ENCODE data around the gene PATJ. TPM values are rescaled to one million over a fixed set of nuclear protein-coding genes. Genes with fewer than 3 reads are reported as not detected.

The PATJ gene
- total RNA-seq, 1 experiment from 2014 or later: 47.3 TPM

GRCh38 chr1:62046927-62047326, 304.6 kb downstream of the PATJ start:
- no peaks in the 10 kb centered on the region for H4K20me1 ChIP-seq (ENCODE audit: control insufficient read depth, insufficient read depth, insufficient read length)
- TF ChIP-seq CTCF (conservative IDR thresholded peaks at IDR 0.05): no peak
- H3K23me2 ChIP-seq (ENCODE audit: insufficient read length, low read depth, low read length, poor library complexity, severe bottlenecking): no peaks in the 10 kb centered on the region
- no peaks in the 10 kb centered on the region for H3K9me3 ChIP-seq (ENCODE audit: control insufficient read depth, low read depth, low read length)
- H2AFZ ChIP-seq (ENCODE audit: low read length): no peak overlapping the region
- no peak overlapping the region for H3K14ac ChIP-seq (ENCODE audit: insufficient read depth, low read length)
- H3K23ac ChIP-seq (ENCODE audit: insufficient read length, low read depth, low read length): no peak overlapping the region
- no peak overlapping the region for H2BK5ac ChIP-seq (ENCODE audit: insufficient read length, low read length)
- Mint-ChIP-seq H3K9me3 (no peaks in the 10 kb centered on the region), H3K27me3 (ENCODE audit: low read depth) (no peaks in the 10 kb centered on the region), H3K27ac (no peak overlapping the region), H3K4me3 (no peak overlapping the region; a peak in 1 of 5 replicates), H3K4me1 (peaks cover 22 to 31% of the 10 kb centered on the region in 2 experiments), H3K36me3 (ENCODE audit: insufficient read depth in 1 of 3, low read depth in 3 of 3) (peaks cover 0 to 4% (median 4%) of the 10 kb centered on the region in 3 experiments; a peak in 4 of 7 replicates)
- H3K79me1 ChIP-seq (ENCODE audit: insufficient read depth, low read depth, low read length, poor library complexity, severe bottlenecking): no peaks in the 10 kb centered on the region
- no peak overlapping the region for H4K91ac ChIP-seq (ENCODE audit: insufficient read length, low read depth, low read length)
- no peak overlapping the region for H4K8ac ChIP-seq (replicated peaks; ENCODE audit: insufficient read length, low read depth, low read length)
- no peaks in the 10 kb centered on the region for H3K27me3 ChIP-seq (ENCODE audit: insufficient read depth, low read length)
- H4K5ac ChIP-seq (ENCODE audit: insufficient read length, low read depth, low read length): no peak overlapping the region
- H3K56ac ChIP-seq (ENCODE audit: insufficient read length, low read depth, low read length): no peak overlapping the region
- H3K4ac ChIP-seq (ENCODE audit: low read depth, low read length): no peak overlapping the region
- no peak overlapping the region for H3K18ac ChIP-seq (ENCODE audit: insufficient read length, low read depth, low read length)
- no peaks in the 10 kb centered on the region for H3K79me2 ChIP-seq (ENCODE audit: insufficient read depth, low read length)
- H2BK15ac ChIP-seq (ENCODE audit: low read depth, low read length): no peak overlapping the region
- H2BK120ac ChIP-seq (ENCODE audit: low read depth, low read length, poor library complexity, severe bottlenecking): no peak overlapping the region
- no peak overlapping the region for H3K27ac ChIP-seq (ENCODE audit: insufficient read length, low read depth, low read length)
- H2AK5ac ChIP-seq (ENCODE audit: insufficient read length, low read length): no peak overlapping the region
- no peak overlapping the region for H3K9ac ChIP-seq (ENCODE audit: extremely low read depth, insufficient read length, low read length)
- no peak overlapping the region for H3T11ph ChIP-seq (ENCODE audit: low read length)
- no peak overlapping the region for H3K4me2 ChIP-seq (ENCODE audit: insufficient read depth, insufficient read length, low read length)
- H3K4me1 ChIP-seq (ENCODE audit: insufficient read depth, low read length): peaks cover 6% of the 10 kb centered on the region; the same call in 1 of the 2 replicates
- no CpG with 5 or more reads among the region's 7 CpGs for WGBS (ENCODE audit: extremely low coverage, insufficient read length, low lambda C conversion rate)
- no peak for DNase-seq
- no peak overlapping the region for H2BK12ac ChIP-seq (ENCODE audit: insufficient read length, low read depth, low read length)
- no peak overlapping the region for H2BK20ac ChIP-seq (ENCODE audit: low read depth, low read length, poor library complexity, severe bottlenecking)

All from H9 (cell line).